Gastroesophageal sphincter (tissue), 4 donors: Measurements from ENCODE around the gene NDFIP1. TPM values are rescaled to one million over a fixed set of nuclear protein-coding genes. Genes with fewer than 3 reads are reported as not detected.
"Not testable (repeated sequence)": the region's sequence is repeated elsewhere in the genome, so short reads cannot be mapped to it uniquely, and the experiment has no call there.

ENCODE experiments used
- ATAC-seq: fragments of 150-250 bp; one replicate; pipeline ENCODE4 v1.9.1; 2016; ENCODE audit warnings: mild to moderate bottlenecking, moderate library complexity
- H3K27ac ChIP-seq, 4 donors: fragments of 200-600 bp; sonication (generic) in 3 of 4; 1 replicate in 3 of 4; 2 replicates in 1 of 4; pipeline ENCODE4 v1.5.1; 2016 to 2019
- H3K27me3 ChIP-seq: fragments of 200-600 bp; sonication (generic); one replicate; pipeline ENCODE4 v1.5.1; 2019
- H3K36me3 ChIP-seq, 2 donors: fragments of 200-600 bp; sonication (generic); one replicate each; pipeline ENCODE4 v1.5.1; 2019; ENCODE audit warnings: control low read depth in 1 of 2
- H3K4me1 ChIP-seq, 3 donors: fragments of 200-600 bp; sonication (generic); 1 replicate in 2 of 3; 2 replicates in 1 of 3; pipeline ENCODE4 v1.5.1; 2016 to 2019; ENCODE audit warnings: control low read depth in 2 of 3
- H3K4me3 ChIP-seq, 2 donors: fragments of 200-600 bp; sonication (generic); one replicate each; pipeline ENCODE4 v1.5.1; 2019; ENCODE audit warnings: mild to moderate bottlenecking in 1 of 2, moderate library complexity in 1 of 2
- H3K9me3 ChIP-seq, 3 donors: fragments of 200-600 bp; sonication (generic); one replicate each; pipeline ENCODE4 v1.5.1; 2017 to 2019; ENCODE audit warnings: control low read depth in 2 of 3
- EP300 ChIP-seq: sonication (generic); formaldehyde crosslinking; IDR thresholded peaks from one replicate; pipeline ENCODE4 v1.6.1; 2017; ENCODE audit warnings: antibody characterized with exemption, mild to moderate bottlenecking
- POLR2A ChIP-seq, 2 donors: fragments of 450-650 bp; IDR thresholded peaks; one replicate each; pipeline ENCODE4 v1.6.1; 2017; ENCODE audit warnings: antibody characterized with exemption in 2 of 2, mild to moderate bottlenecking in 2 of 2, moderate library complexity in 1 of 2
- POLR2AphosphoS5 ChIP-seq: sonication (generic); formaldehyde crosslinking; IDR thresholded peaks from one replicate; pipeline ENCODE4 v1.6.1; 2017; ENCODE audit warnings: antibody characterized with exemption
- WGBS, 2 donors: methylation state at CpG; one replicate each; pipeline ENCODE4 v1.1.5; 2018; ENCODE audit warnings: low coverage in 1 of 2; 5-methylcytosine and 5-hydroxymethylcytosine counted together
- total RNA-seq, 4 donors: library from RNA; depleted of rRNA; stranded (reverse); fragments of >200 nt; gene quantifications; one replicate each; pipeline ENCODE4 v1.1.0, GENCODE V29; 2016
- TF ChIP-seq, protein P1 (sequence below), 4 experiments: fragments of 200-600 bp in 2 of 4; fragments of 450-650 bp in 2 of 4; sonication (generic) in 1 of 4; IDR thresholded peaks; one replicate each; pipeline ENCODE4 v1.5.1; 2017 to 2019; ENCODE audit warnings: antibody characterized with exemption in 4 of 4, mild to moderate bottlenecking in 2 of 4, moderate library complexity in 2 of 4

Gene NDFIP1
- total RNA-seq, 4 donors from 2014 or later: 62.4 to 86.7 (median 81.6) TPM

DNA sequence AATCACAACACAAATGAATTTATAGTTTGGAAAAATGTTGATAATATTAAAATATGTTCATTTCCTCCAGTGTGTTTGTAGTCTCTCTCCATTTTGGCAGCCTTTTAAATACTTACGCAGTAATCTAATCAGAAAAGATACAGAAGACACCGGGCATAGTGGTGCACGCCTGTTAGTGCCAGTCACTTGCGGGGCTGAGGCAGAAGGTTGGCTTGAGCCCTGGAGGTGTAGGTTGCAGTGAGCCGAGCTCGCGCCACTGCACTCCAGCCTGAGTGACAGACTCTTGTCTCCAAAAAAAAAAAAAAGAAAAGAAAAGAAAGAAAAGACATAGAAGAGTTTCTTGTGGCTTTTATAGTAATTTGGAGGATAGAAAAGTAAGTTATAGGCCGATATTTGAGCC, 41.9 kb downstream of the NDFIP1 start:
- H3K9me3 ChIP-seq: no peaks in the 10 kb centered on the region
- peaks cover 2 to 12% (median 3%) of the 10 kb centered on the region in 3 donors for H3K4me1 ChIP-seq
- H3K4me3 ChIP-seq: no peak overlapping the region
- ATAC-seq: no peak
- H3K27me3 ChIP-seq: no peaks in the 10 kb centered on the region
- WGBS, 2 donors: 83 to 94% methylated on average over 4 to 8 of the region's 8 CpGs
- no peak overlapping the region for H3K27ac ChIP-seq
- peaks cover 0 to 69% of the 10 kb centered on the region in 2 donors for H3K36me3 ChIP-seq
- no peak for TF ChIP-seq EP300

DNA sequence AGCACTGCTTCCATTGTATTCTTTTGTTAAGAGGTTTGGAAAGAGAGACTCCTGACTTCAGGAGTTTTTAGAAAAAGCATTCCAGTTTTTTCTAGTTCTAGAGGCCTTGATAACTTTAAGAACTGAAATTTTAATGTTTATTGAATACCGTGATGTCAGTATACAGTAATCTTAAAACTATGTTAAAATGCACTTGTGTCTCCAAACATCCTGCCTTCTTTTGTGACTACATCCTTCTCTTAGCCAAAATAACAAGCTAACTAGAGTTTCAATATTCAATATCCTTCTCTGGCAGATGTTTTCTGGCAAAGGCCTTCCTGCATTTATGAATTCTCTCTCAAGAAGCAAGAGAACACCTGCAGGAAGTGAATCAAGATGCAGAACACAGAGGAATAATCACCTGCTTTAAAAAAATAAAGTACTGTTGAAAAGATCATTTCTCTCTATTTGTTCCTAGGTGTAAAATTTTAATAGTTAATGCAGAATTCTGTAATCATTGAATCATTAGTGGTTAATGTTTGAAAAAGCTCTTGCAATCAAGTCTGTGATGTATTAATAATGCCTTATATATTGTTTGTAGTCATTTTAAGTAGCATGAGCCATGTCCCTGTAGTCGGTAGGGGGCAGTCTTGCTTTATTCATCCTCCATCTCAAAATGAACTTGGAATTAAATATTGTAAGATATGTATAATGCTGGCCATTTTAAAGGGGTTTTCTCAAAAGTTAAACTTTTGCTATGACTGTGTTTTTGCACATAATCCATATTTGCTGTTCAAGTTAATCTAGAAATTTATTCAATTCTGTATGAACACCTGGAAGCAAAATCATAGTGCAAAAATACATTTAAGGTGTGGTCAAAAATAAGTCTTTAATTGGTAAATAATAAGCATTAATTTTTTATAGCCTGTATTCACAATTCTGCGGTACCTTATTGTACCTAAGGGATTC, 43.1 kb downstream of the NDFIP1 start:
- H3K4me1 ChIP-seq: peaks cover 2 to 12% (median 3%) of the 10 kb centered on the region in 3 donors
- ATAC-seq: no peak
- H3K27ac ChIP-seq: no peak overlapping the region
- H3K27me3 ChIP-seq: no peaks in the 10 kb centered on the region
- WGBS, 2 donors: 23 to 26% methylated on average over 3 of the region's 3 CpGs
- no peak overlapping the region for H3K4me3 ChIP-seq
- no peaks in the 10 kb centered on the region for H3K9me3 ChIP-seq
- TF ChIP-seq, protein P1, sequence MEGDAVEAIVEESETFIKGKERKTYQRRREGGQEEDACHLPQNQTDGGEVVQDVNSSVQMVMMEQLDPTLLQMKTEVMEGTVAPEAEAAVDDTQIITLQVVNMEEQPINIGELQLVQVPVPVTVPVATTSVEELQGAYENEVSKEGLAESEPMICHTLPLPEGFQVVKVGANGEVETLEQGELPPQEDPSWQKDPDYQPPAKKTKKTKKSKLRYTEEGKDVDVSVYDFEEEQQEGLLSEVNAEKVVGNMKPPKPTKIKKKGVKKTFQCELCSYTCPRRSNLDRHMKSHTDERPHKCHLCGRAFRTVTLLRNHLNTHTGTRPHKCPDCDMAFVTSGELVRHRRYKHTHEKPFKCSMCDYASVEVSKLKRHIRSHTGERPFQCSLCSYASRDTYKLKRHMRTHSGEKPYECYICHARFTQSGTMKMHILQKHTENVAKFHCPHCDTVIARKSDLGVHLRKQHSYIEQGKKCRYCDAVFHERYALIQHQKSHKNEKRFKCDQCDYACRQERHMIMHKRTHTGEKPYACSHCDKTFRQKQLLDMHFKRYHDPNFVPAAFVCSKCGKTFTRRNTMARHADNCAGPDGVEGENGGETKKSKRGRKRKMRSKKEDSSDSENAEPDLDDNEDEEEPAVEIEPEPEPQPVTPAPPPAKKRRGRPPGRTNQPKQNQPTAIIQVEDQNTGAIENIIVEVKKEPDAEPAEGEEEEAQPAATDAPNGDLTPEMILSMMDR (IDR thresholded peaks at IDR 0.05): peak; percentile 80 to 85 (median 83)
- no peak for TF ChIP-seq EP300
- peaks cover 0 to 62% of the 10 kb centered on the region in 2 donors for H3K36me3 ChIP-seq

DNA sequence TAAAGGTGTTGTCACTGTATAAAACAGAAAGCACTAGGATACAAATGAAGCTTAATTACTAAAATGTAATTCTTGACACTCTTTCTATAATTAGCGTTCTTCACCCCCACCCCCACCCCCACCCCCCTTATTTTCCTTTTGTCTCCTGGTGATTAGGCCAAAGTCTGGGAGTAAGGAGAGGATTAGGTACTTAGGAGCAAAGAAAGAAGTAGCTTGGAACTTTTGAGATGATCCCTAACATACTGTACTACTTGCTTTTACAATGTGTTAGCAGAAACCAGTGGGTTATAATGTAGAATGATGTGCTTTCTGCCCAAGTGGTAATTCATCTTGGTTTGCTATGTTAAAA, 43.8 kb downstream of the NDFIP1 start:
- no peak for ATAC-seq
- WGBS, 2 donors: 80 to 100% methylated on average over 1 of the region's 1 CpG
- Histone ChIP-seq H3K36me3 (peaks cover 0 to 56% of the 10 kb centered on the region in 2 donors), H3K27me3 (no peaks in the 10 kb centered on the region), H3K9me3 (no peaks in the 10 kb centered on the region), H3K4me3 (no peak overlapping the region), H3K4me1 (peaks cover 2 to 12% (median 3%) of the 10 kb centered on the region in 3 donors), H3K27ac (no peak overlapping the region)
- no peak for TF ChIP-seq POLR2AphosphoS5
- TF ChIP-seq, protein P1 (IDR thresholded peaks at IDR 0.05): no peak
- no peak for TF ChIP-seq EP300
- no peak for TF ChIP-seq POLR2A (IDR thresholded peaks at IDR 0.05)

DNA sequence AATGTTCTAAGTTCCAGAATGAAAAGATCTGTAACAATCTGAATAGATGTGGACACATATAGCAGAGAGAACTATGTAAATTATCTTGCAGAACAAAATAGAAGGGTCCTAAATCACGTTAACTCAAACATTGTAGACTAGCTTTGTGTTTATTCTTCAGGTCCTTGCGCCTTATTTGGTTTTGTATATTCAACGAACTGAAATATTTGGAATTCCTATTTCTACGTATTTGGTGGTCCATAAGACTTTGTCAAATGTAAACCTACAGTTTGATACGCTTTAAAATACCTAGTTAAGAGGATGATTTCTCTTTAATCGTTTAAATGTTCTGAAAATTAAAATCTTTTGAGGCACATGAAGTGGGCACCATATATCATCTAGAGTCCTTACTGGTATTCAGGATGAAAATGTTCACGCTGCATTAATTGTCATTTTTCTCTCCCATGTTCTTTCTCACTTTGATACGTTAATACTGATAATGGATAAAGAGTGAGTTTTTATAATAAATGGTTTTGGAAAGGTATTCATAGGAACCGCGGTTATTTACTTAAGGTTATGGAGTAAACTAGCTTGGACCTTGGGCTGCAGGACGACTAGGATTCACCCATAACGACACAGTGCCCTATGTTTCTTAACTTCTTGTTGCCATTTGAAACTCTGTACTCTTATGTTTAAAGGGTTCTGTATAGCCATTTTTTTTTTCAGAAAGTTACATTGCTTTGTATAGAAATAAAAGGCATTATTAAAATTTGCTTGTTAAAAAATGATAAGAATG, 45.3 kb downstream of the NDFIP1 start:
- Histone ChIP-seq H3K27me3 (no peaks in the 10 kb centered on the region), H3K4me1 (peaks cover 2 to 12% (median 3%) of the 10 kb centered on the region in 3 donors), H3K36me3 (peaks cover 0 to 51% of the 10 kb centered on the region in 2 donors), H3K4me3 (no peak overlapping the region), H3K27ac (no peak overlapping the region), H3K9me3 (no peaks in the 10 kb centered on the region)
- 67 to 77% methylated on average over 12 of the region's 12 CpGs for WGBS, 2 donors
- no peak for TF ChIP-seq POLR2A (IDR thresholded peaks at IDR 0.05)
- ATAC-seq: no peak

DNA sequence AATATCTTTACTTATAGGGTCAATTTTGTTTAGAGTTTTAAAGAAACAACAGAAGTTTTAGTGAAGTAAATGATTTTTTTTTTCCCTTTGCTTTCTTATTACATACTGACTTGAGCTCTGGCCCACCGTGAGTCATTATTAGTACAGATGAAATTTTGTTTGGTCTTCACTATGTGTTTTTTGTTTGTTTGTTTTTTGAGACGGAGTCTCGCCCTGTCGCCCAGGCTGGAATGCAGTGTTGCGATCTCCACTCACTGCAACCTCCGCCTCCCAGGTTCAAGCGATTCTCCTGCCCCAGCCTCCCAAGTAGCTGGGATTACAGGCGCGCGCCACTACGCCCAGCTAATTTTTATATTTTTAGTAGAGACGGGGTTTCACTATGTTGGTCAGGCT, 45.9 kb downstream of the NDFIP1 start:
- WGBS, 2 donors: 99 to 100% methylated on average over 3 to 12 of the region's 12 CpGs
- Histone ChIP-seq H3K4me1 (peaks cover 2 to 12% (median 3%) of the 10 kb centered on the region in 3 donors), H3K36me3 (peaks cover 0 to 48% of the 10 kb centered on the region in 2 donors)
- not testable (repeated sequence) for ATAC-seq, H3K4me3 ChIP-seq, H3K27me3 ChIP-seq, H3K27ac ChIP-seq, H3K9me3 ChIP-seq

DNA sequence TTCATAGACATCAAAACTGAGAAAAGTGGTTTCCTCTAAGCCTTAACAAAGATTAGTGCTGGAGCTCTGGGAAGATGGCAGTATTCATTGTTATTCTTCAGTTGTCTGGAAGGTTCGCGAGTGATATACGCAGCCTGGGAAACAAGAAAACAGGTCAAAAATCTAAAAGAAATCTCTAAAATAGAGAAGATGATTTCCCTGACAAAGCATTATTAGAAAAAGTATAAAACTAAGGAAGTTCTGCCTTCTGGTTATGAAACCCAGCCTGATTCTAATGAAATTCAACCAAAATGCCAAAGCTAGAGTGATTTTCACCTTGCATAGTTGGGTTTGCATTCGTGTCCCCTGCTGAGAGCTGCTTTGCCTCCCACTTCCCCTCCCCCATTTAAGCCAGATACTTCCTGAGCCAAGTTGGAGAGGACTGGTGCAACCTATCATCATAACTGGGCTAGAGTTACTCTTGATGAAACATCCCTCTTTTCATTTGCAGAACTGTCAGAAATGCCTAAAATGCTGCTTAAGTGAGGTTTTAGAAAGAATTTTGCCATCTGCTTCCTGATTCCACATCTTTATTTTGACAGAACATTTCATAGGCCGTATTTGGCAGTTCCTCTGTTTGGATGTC, 48.4 kb downstream of the NDFIP1 start:
- TF ChIP-seq POLR2AphosphoS5 (no peak), EP300 (no peak), POLR2A (IDR thresholded peaks at IDR 0.05) (no peak)
- TF ChIP-seq, protein P1 (IDR thresholded peaks at IDR 0.05): no peak
- no peak for ATAC-seq
- no peak overlapping the region for H3K4me3 ChIP-seq

More for the DNA sequence above, 48.4 kb downstream of the NDFIP1 start:
- H3K36me3 ChIP-seq: peaks cover 0 to 33% of the 10 kb centered on the region in 2 donors
- no peaks in the 10 kb centered on the region for H3K27me3 ChIP-seq
- 66 to 68% methylated on average over 5 of the region's 5 CpGs for WGBS, 2 donors
- no peaks in the 10 kb centered on the region for H3K9me3 ChIP-seq
- H3K27ac ChIP-seq: peak overlapping the region in 1 of 4 donors; percentile 15
- peaks cover 2 to 8% (median 3%) of the 10 kb centered on the region in 3 donors for H3K4me1 ChIP-seq
